HG03139 (cell line): Measurements from ENCODE around the gene TCN1.

Experiments used
- ATAC-seq: cut with Tn5 transposase; IDR thresholded peaks from one replicate; pipeline ENCODE4 v1.9.1; 2021; ENCODE audit not compliant: unreplicated experiment

Gene TCN1

GRCh38 chr11:59810189-59810910 lies 55.9 kb downstream of the TCN1 start, which contains the start of gene MRPL16:
TSS of gene MRPL16 (minus strand) at chr11:59810778. CDS start at chr11:59810658, 120 bp downstream.
- ATAC-seq: peak; percentile 97

- no peak for ATAC-seq
Observed at GRCh38 chr11:59807047-59807610, 59.2 kb downstream of the TCN1 start.

GRCh38 chr11:59804061-59804460 lies 62.2 kb downstream of the TCN1 start:
- no peak for ATAC-seq
